Endothelial cell of umbilical vein (primary cell): ENCODE measurements around the gene STON2.

ENCODE experiments used
- MYC ChIP-seq: IDR thresholded peaks from one replicate; pipeline ENCODE4 v1.6.1; 2011; ENCODE audit warnings: mild to moderate bottlenecking, low read depth, low read length
- TF ChIP-seq, protein P1 (sequence below), 2 donors: IDR thresholded peaks; 1 replicate in 1 of 2; 2 replicates in 1 of 2; pipeline ENCODE4 v1.5.1; 2011; ENCODE audit warnings: low read length in 2 of 2, mild to moderate bottlenecking in 2 of 2, moderate library complexity in 2 of 2, control low read depth in 1 of 2, inconsistent platforms in 1 of 2, low read depth in 1 of 2; ENCODE audit not compliant: insufficient read depth in 1 of 2; ENCODE audit errors: extremely low read depth in 1 of 2

DNA sequence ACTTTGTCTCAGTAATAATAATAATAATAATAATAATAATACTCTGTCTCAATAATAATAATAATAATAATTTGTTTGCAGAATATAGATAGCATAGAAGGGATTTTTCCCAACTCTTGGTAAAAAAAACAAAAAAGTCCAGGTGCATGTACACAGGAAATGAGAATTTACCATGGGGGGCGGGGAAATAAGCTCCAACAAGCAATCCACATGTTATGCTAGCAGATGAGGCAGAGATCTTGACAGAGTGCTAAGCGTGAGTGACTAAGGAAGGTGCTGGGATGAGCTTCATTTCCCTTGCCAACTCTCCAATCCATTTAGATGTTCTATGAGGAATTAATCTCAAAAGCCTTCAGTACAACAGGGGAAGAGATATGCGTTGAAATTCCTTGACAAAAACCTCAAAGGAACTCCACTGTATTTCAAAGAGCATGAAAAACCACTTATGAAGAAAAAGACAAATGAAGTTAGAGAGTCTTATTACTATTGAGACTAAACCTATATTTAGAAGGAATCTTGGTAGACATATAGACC, 134.4 kb downstream of the STON2 start:
- no peak for TF ChIP-seq MYC
- TF ChIP-seq, protein P1, sequence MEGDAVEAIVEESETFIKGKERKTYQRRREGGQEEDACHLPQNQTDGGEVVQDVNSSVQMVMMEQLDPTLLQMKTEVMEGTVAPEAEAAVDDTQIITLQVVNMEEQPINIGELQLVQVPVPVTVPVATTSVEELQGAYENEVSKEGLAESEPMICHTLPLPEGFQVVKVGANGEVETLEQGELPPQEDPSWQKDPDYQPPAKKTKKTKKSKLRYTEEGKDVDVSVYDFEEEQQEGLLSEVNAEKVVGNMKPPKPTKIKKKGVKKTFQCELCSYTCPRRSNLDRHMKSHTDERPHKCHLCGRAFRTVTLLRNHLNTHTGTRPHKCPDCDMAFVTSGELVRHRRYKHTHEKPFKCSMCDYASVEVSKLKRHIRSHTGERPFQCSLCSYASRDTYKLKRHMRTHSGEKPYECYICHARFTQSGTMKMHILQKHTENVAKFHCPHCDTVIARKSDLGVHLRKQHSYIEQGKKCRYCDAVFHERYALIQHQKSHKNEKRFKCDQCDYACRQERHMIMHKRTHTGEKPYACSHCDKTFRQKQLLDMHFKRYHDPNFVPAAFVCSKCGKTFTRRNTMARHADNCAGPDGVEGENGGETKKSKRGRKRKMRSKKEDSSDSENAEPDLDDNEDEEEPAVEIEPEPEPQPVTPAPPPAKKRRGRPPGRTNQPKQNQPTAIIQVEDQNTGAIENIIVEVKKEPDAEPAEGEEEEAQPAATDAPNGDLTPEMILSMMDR (IDR thresholded peaks at IDR 0.05; ENCODE audit: extremely low read depth in 1 of 2, insufficient read depth in 1 of 2, low read depth in 1 of 2, low read length in 2 of 2), result no peak
